Measurements from ENCODE around the gene CPLX3.
A peak's percentile ranks its signal among the peaks of the same experiment; 100 is the strongest.

The CPLX3 gene

DNA sequence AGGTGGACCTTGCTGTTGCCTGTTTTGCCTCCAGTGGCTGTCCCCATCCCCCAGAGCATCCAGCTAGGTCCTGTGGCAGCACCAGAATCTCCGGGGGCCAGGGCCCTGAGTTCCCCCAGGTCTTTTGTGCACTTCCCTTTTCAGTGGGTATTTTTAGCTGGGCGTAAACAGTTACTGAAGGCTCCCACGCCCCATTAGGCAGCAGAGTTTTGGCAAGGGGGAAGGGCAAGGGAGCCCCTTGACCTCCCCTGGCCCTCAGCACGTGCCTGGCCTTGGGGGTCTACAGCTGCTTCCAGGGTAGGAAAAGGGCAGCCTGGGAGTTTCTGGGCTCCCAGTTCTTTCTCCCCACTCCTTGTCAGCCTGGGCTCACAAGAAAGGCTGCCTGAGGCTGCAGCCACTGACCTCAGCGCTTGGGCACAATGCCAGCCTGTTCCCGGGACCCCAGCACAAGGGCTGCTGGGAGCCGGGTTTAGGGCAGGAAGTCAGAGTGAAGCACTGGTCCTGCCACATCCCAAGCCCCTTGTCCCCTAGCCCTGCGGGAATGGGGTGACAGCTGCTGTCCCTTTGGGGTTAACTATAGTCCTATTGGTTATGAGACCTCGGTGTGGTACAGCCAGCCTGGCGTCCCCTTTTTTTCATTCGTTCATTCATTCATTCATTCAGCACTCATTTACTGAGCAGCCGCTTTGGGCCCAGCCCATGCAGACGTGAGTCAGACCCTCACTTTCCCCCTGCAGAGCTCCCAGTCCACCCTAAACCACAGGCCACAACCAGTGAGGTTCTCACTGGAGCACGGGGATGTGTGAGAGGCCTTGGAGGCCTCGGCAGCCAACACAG is 36.1 kb upstream of the CPLX3 start:
- no peak overlapping the region for H3K4me3 ChIP-seq (ENCODE audit: low read depth, low read length)
- TF ChIP-seq, protein P1, sequence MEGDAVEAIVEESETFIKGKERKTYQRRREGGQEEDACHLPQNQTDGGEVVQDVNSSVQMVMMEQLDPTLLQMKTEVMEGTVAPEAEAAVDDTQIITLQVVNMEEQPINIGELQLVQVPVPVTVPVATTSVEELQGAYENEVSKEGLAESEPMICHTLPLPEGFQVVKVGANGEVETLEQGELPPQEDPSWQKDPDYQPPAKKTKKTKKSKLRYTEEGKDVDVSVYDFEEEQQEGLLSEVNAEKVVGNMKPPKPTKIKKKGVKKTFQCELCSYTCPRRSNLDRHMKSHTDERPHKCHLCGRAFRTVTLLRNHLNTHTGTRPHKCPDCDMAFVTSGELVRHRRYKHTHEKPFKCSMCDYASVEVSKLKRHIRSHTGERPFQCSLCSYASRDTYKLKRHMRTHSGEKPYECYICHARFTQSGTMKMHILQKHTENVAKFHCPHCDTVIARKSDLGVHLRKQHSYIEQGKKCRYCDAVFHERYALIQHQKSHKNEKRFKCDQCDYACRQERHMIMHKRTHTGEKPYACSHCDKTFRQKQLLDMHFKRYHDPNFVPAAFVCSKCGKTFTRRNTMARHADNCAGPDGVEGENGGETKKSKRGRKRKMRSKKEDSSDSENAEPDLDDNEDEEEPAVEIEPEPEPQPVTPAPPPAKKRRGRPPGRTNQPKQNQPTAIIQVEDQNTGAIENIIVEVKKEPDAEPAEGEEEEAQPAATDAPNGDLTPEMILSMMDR (IDR thresholded peaks at IDR 0.05; ENCODE audit: low read depth, low read length), result no peak

DNA sequence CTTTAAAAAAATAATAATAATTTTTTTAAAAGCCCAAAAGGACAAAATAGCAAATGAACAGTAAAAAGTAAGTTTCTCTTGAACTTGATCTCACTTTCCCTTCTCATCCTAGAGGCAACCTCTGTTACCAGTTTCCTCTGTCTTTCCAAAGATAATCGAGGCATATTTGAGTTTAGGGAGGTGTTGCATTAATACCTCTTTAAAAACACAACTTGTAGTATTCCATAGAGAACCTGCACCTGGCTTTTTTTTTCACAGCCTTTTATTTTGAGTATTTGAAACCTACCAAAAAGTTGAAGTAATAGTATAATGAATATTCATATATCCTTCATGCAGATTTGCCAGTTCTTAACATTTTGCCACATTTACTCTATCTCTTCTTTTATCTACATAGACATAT is 35.4 kb upstream of the CPLX3 start:
- TF ChIP-seq, protein P1 (IDR thresholded peaks at IDR 0.05; ENCODE audit: low read depth, low read length), result no peak
- H3K4me3 ChIP-seq (ENCODE audit: low read depth, low read length), result no peak overlapping the region

DNA sequence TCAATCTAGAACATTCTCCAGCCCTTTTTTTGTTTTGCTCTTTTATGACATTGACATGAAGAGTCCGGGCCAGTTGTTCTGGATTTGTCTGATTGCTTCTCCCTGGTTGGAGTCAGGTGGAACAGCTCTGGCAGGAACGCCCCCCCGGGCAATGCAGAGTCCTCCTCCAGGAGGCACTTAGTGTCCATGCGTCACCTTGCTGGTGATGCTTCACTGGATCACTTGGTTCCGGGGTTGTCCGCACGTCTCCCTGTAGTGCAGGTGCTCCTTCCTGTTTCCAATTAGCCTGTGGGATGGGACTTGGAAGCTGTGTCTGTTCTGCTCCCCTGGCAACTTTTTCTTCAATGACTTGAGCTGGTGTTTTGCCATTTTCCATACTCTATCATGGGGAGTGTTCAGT is 34.8 kb upstream of the CPLX3 start:
- no peak overlapping the region for H3K4me3 ChIP-seq (ENCODE audit: low read depth, low read length)
- TF ChIP-seq, protein P1 (IDR thresholded peaks at IDR 0.05; ENCODE audit: low read depth, low read length), result no peak

DNA sequence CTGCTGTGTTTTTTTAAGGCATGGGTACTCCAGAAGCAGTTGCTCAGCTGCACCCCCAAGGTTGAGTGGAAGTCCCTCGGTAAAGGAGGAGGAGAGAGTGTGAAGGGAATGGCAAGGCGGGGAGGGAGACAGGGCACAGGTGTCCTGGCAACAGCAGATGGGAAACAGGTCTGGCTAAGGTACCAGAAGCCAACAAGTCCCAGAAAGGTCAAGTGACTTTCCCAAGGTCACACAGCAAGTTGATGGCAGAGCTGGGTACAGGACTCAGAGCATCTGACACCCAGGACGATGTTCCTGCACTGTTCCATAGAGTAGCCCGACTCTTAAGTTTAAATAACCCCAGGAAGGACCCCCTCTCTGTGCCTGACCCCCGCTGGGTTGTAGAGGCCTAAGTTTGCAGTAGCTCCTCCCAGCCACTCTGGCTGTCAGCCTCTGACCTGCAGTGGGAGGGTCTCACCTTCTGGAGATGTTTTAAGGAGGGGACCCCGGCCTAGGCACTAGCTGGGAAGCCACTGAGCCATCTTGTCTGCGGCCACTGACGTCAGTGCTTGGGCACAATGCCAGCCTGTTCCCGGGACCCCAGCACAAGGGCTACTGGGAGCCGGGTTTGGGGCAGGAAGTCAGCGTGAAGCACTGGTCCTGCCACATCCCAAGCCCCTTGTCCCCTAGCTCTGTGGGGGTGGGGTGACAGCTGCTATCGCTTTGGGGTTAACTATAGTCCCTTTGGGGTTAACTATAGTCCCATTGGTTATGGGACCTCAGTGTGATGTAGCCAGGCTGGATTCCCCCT is 34.0 kb upstream of the CPLX3 start:
- no peak overlapping the region for H3K4me3 ChIP-seq (ENCODE audit: low read depth, low read length)
- TF ChIP-seq, protein P1 (IDR thresholded peaks at IDR 0.05; ENCODE audit: low read depth, low read length), result no peak

DNA sequence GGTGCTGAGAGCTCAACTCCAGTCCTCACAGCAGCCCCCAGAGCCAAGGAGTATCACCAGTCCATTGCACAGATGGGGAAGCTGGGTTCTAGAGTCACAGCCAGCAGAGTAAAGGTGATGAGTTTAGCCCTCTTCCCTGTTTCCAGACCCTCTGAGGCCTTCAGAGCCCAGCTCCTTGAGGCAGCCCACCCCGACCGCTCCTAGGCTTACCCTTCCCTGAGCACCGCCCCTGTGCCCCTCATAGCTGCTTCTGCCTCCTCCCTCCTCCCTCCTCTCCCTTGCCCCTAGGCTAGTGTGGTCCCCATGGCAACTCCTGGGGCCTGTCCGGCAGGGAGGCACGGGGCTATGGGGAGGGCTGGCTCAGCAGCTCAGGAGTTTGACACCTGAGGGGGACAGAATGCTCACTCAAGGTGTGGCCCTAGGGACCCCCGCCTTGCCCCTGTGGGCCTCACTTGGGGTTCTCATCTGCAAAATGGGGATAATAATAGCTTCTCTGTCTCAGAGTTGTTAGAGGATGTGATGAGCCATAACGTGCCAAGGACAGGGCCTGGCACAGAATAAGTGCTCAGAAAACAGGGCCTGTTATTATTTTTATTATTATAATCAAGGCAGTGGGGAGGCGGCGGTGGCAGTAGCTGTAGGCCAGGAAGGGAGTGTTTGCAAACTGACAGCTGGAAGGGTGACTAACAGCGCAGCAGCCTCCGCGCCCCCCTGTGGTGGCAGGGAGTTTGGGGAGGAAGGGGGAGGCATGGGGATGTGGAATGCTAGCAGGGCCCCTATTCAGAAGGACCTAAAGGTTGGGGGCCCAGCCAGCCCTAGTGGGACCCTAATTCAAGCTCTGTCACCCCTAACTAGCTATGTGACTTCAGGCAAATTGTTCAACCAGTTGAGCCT is 33.0 kb upstream of the CPLX3 start:
- no peak overlapping the region for H3K4me3 ChIP-seq (ENCODE audit: low read depth, low read length)
- TF ChIP-seq, protein P1 (IDR thresholded peaks at IDR 0.05; ENCODE audit: low read depth, low read length), result peak; percentile 14; the same call in 1 of the 2 replicates

DNA sequence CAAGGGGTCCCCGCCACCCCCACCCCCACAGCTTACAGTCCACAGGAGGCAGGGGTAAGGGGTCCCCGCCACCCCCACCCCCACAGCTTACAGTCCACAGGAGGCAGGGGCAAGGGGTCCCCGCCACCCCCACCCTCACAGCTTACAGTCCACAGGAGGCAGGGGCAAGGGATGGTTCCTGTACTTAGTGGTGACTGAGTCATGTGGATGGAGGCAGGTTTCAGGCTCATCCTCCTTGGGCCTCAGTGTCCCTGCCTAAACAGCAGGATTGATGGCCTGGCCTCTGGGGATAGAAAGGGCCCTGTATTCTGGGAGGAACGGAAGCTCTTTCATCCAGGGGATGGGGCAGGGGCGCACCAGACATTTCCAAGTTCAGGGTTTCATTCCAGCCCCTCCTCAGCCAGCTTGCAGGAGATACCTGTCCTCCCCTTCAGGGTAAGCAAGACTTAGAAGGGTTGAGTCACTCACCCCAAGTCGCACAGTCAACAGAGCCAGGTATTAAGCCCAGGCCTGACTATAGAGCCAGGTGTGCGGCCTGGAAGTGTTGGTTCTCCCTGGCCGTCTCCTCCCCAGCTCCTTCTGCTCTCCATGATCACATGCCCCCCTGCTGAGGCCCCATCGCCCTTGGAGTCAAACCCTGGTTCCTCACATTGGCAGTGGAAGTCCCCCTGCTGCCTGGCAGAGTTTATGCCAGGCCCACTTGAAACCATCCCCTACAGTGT is 32.0 kb upstream of the CPLX3 start:
- H3K4me3 ChIP-seq (ENCODE audit: low read depth, low read length), result no peak overlapping the region
- TF ChIP-seq, protein P1 (IDR thresholded peaks at IDR 0.05; ENCODE audit: low read depth, low read length), result no peak

Data from WI38 (cell line).